GM12872 (cell line): ENCODE measurements around the gene TMIGD3.

Experiments
- TF ChIP-seq, protein P1 (sequence below): IDR thresholded peaks from 3 replicates; pipeline ENCODE4 v1.5.1; 2011; ENCODE audit warnings: low read depth, mild to moderate bottlenecking, low read length, moderate library complexity; ENCODE audit not compliant: insufficient read depth

The TMIGD3 gene

DNA sequence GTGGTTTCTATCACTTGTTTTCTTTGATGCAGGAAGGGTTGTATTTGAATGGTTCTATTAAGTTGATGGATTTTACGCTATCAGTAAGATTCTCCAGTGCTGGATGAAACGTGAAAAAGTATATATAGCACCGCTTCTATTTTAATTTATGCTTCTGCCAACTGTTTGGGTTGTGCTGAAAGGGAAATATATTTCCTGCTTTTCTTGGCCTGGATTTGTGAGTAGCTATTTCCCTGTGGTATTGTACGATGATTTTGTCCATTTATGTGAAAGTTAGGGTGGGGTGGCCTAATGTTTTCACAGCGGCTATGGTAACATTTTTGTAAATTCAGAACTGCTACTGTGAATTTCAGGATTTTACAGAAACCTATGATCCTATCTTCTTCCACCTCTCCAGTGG lies 29.3 kb downstream of the TMIGD3 start:
- TF ChIP-seq, protein P1, sequence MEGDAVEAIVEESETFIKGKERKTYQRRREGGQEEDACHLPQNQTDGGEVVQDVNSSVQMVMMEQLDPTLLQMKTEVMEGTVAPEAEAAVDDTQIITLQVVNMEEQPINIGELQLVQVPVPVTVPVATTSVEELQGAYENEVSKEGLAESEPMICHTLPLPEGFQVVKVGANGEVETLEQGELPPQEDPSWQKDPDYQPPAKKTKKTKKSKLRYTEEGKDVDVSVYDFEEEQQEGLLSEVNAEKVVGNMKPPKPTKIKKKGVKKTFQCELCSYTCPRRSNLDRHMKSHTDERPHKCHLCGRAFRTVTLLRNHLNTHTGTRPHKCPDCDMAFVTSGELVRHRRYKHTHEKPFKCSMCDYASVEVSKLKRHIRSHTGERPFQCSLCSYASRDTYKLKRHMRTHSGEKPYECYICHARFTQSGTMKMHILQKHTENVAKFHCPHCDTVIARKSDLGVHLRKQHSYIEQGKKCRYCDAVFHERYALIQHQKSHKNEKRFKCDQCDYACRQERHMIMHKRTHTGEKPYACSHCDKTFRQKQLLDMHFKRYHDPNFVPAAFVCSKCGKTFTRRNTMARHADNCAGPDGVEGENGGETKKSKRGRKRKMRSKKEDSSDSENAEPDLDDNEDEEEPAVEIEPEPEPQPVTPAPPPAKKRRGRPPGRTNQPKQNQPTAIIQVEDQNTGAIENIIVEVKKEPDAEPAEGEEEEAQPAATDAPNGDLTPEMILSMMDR: no peak

DNA sequence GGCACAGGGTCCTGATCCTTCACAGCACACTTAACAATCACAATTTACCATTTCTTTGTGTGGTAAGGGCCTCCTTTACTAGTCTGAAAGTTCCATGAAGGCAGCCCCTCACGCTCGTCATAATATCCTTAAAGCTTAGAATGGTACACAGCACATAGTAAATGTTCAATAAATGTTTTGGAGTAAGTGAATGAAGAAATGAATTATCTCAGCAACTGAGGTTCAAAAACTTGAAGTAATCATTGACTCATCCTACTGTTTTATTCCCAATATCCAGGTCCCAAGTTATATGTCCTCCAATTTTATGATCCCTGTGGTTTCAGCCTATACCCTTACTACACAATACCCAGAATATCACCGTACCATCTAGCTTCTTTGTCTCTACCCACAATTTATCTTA lies 31.9 kb downstream of the TMIGD3 start:
- TF ChIP-seq, protein P1: no peak

DNA sequence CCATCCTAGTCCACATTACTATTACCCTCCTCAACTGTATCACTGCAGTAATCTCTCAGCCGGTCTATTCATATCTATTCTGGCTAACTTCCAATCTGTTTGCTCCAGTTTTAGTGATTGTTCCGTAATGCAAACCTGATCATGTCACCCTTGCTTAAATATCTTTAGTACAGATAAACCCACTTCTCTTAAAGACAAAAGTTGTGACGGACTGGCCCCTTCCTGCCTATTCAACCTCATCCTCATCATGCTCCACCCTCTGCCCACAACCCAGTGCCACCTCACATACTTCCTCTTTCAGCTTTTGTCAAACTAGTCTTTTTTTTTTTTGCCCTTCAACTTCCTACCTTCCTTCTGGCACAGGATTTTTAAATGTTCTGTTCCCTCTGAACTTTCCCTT lies 32.4 kb downstream of the TMIGD3 start:
- TF ChIP-seq, protein P1: no peak

DNA sequence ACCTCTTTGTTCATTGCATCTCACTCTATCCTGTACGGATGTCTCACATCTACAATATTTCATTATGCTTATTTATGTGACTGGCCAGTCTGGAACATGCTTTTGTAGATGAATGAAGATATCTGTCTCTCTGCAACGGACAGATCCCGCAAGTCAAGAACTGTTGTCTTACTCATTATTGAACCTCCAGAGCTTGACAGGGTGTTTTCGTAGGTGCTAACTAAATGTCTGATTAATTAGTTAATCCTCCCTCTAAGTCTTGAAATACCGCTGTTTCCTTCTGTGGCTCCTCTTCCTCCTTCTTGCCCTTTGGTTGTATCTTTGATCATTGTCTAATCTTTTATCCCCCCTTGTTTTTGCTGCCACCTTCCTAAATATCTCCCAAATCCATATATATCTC lies 32.8 kb downstream of the TMIGD3 start:
- TF ChIP-seq, protein P1: no peak

DNA sequence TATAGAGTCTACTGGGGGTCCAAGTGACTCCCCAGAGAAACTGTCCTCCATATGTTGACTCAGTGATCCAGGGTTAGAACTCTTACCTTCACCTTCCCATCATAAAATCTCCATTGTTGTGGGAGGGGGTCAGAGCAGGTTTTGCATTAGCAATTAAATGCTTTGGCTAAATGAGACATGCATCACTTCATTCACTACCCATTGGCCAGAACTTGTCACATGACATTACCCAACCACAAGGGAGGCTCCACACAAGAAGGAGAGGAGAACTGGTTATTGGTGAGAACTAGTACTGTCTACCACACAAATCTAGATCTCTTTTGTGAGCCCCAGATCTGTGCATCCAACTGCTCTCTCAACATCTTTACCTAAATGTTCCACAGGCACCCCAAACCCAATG lies 33.9 kb downstream of the TMIGD3 start:
- TF ChIP-seq, protein P1: no peak

DNA sequence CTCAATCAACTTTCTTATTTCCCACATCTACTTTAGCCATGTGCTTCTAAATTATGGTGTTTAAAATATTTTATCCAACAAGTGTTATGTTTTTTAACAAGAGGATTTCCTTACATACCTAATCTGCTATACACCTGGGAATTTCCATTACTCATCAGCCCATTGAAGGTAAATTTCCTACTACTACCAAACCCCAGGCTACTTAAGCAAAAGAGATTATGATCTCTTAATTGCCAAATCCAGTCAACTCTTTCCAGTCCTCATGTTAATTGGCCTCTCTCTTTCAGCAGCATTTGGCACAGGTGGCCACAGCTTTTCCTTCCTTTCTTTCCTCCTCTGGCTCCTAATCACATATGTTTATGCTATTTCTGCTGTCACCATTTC lies 34.7 kb downstream of the TMIGD3 start:
- TF ChIP-seq, protein P1: no peak

DNA sequence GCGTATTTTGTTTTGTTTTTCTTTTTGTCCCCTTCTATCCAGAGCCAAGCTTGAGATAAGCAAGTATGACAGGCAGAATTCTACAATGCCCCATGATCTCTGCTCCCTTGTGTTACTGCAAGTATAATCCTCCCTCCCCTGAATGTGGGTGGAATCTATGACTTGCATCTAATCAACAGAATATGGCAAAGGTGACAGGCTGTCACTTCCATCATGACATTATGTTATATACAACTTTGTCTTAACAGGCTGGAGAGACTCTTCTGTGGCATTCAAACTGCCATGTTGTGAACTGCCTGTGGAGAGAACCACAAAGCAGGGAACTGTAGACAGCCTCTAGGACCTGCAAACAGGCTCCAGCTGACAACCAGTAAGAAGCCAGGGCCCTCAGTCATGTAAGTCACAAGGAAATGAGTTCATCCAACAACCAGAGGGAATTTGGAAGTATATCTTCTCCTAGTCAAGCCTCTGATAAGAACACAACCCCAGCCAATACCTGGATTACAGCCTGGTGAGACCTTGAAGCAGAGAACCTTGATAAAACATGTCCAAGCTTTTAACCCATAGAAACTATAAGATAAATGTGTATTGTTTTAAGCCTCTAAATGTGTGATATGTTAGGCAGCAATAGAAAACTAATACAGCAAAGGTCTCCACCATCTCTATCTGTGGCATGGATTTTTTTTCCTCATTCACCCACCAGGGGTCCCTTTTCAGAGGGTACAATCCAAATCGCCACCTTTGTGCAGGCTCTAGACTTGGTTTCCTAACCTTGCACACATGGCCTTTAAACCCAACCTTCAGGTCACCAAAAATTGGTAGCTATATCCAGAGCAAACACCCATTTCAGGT lies 35.3 kb downstream of the TMIGD3 start:
- TF ChIP-seq, protein P1: 0 out of 3 replicates have a peak, but pooled peaks have one; percentile 16
